SU-DHL-6 (cell line): Measurements from ENCODE around the gene SIRT4.

Experiments used
- H2AFZ ChIP-seq: fragments of 200-600 bp; sonication (generic); 2 replicates; pipeline ENCODE4 v1.6.1; 2014; ENCODE audit warnings: low read depth, mild to moderate bottlenecking, moderate library complexity, mixed read lengths, antibody characterized with exemption, low read length; ENCODE audit not compliant: severe bottlenecking
- H3F3A ChIP-seq: fragments of 200-600 bp; shearing (Covaris generic); 2 replicates; pipeline ENCODE4 v1.6.0; 2016; ENCODE audit warnings: antibody characterized with exemption, mild to moderate bottlenecking; ENCODE audit not compliant: insufficient read depth
- H3K27ac ChIP-seq: fragments of 200-600 bp; sonication (generic); 2 replicates; pipeline ENCODE4 v1.5.1; 2016; ENCODE audit warnings: low read depth, mild to moderate bottlenecking, low read length, moderate library complexity, mixed read lengths
- H3K27me3 ChIP-seq: fragments of 200-600 bp; sonication (generic), shearing (Covaris generic); 2 replicates; pipeline ENCODE4 v1.6.0; 2014; ENCODE audit warnings: mild to moderate bottlenecking, low read length
- H3K36me3 ChIP-seq: fragments of 200-600 bp; sonication (generic); 2 replicates; pipeline ENCODE4 v1.6.1; 2014; ENCODE audit warnings: mild to moderate bottlenecking, low read length, mixed read lengths
- H3K4me2 ChIP-seq: fragments of 300-600, 200-600 bp; shearing (Covaris generic), sonication (generic); 2 replicates; pipeline ENCODE4 v1.6.0; 2014; ENCODE audit warnings: low read length, low read depth, mild to moderate bottlenecking; ENCODE audit not compliant: poor library complexity, severe bottlenecking
- H3K4me3 ChIP-seq: fragments of 200-600 bp; sonication (generic); 2 replicates; pipeline ENCODE4 v1.5.1; 2014; ENCODE audit warnings: antibody characterized with exemption, low read length, mild to moderate bottlenecking, mixed read lengths; ENCODE audit not compliant: insufficient read depth, poor library complexity, severe bottlenecking
- H3K79me2 ChIP-seq: fragments of 200-600 bp; sonication (generic); 2 replicates; pipeline ENCODE4 v1.6.1; 2014; ENCODE audit warnings: mild to moderate bottlenecking, low read length, moderate library complexity; ENCODE audit not compliant: insufficient read depth
- H3K9ac ChIP-seq: fragments of 200-600 bp; sonication (generic); 2 replicates; pipeline ENCODE4 v1.7.0; 2014; ENCODE audit warnings: mild to moderate bottlenecking, low read length
- H3K9me2 ChIP-seq: fragments of 200-600 bp; sonication (generic); replicated peaks from 2 replicates; pipeline ENCODE4 v1.6.1; 2014; ENCODE audit warnings: low read length; ENCODE audit not compliant: insufficient read depth
- H3K9me3 ChIP-seq: fragments of 200-600 bp; sonication (generic); 2 replicates; pipeline ENCODE4 v1.6.1; 2014; ENCODE audit warnings: low read length, mixed read lengths; ENCODE audit not compliant: insufficient read depth
- H4K20me1 ChIP-seq: fragments of 200-600 bp; sonication (generic); 2 replicates; pipeline ENCODE4 v1.6.1; 2014; ENCODE audit warnings: low read depth, mild to moderate bottlenecking, antibody characterized with exemption, low read length, moderate library complexity, mixed read lengths
- CTCF ChIP-seq: fragments of 200-600 bp; sonication (generic); IDR thresholded peaks from one replicate; pipeline ENCODE4 v1.5.1; 2017; ENCODE audit warnings: antibody characterized with exemption, mild to moderate bottlenecking, low read length, moderate library complexity; ENCODE audit not compliant: insufficient read depth, poor library complexity, severe bottlenecking
- EZH2phosphoT487 ChIP-seq: fragments of 200-600 bp; sonication (generic), shearing (Covaris generic); conservative IDR thresholded peaks from 2 replicates; pipeline ENCODE4 v1.6.1; 2018; ENCODE audit warnings: mild to moderate bottlenecking, antibody characterized with exemption, low read length, moderate library complexity, mixed read lengths

The SIRT4 gene

GRCh38 chr12:120343692-120344091 is 41.6 kb downstream of the SIRT4 start:
- no peak overlapping the region for H2AFZ ChIP-seq
- H3K9ac ChIP-seq, result no peak overlapping the region
- no peak overlapping the region for H3K27ac ChIP-seq
- no peak for TF ChIP-seq CTCF
- TF ChIP-seq EZH2phosphoT487, result no peak
- H3K4me2 ChIP-seq, result no peak overlapping the region
- H3K9me3 ChIP-seq, result no peaks in the 10 kb centered on the region
- H4K20me1 ChIP-seq, result no peaks in the 10 kb centered on the region
- no peaks in the 10 kb centered on the region for H3K9me2 ChIP-seq
- no peaks in the 10 kb centered on the region for H3F3A ChIP-seq
- H3K36me3 ChIP-seq, result no peaks in the 10 kb centered on the region
- H3K4me3 ChIP-seq, result no peak overlapping the region
- no peaks in the 10 kb centered on the region for H3K27me3 ChIP-seq
- no peaks in the 10 kb centered on the region for H3K79me2 ChIP-seq

- Histone ChIP-seq H4K20me1 (no peaks in the 10 kb centered on the region), H3K9me2 (no peaks in the 10 kb centered on the region), H3K4me2 (no peak overlapping the region), H3K4me3 (no peak overlapping the region), H3K36me3 (no peaks in the 10 kb centered on the region), H3K27me3 (no peaks in the 10 kb centered on the region), H3K9ac (no peak overlapping the region), H3K27ac (no peak overlapping the region), H3K9me3 (no peaks in the 10 kb centered on the region), H2AFZ (no peak overlapping the region), H3K79me2 (no peaks in the 10 kb centered on the region), H3F3A (no peaks in the 10 kb centered on the region)
- TF ChIP-seq CTCF (no peak), EZH2phosphoT487 (no peak)
These were observed 43.9 kb downstream of the SIRT4 start for GRCh38 chr12:120346031-120346430.

- Histone ChIP-seq H3K9me2 (no peaks in the 10 kb centered on the region), H2AFZ (no peak overlapping the region), H3K9ac (no peak overlapping the region), H3K9me3 (no peaks in the 10 kb centered on the region), H3F3A (no peaks in the 10 kb centered on the region), H3K4me3 (no peak overlapping the region), H3K79me2 (no peaks in the 10 kb centered on the region), H3K36me3 (no peaks in the 10 kb centered on the region), H3K27me3 (no peaks in the 10 kb centered on the region), H3K4me2 (no peak overlapping the region), H4K20me1 (no peaks in the 10 kb centered on the region), H3K27ac (no peak overlapping the region)
- no peak for TF ChIP-seq EZH2phosphoT487
- no peak for TF ChIP-seq CTCF
These were observed 44.6 kb downstream of the SIRT4 start for GRCh38 chr12:120346681-120347080.
